Colonic mucosa (tissue), 4 donors: ENCODE data around the gene CMC1. TPM values are rescaled to one million over a fixed set of nuclear protein-coding genes. Genes with fewer than 3 reads are reported as not detected.

Experiments
- DNase-seq: peaks from one replicate; pipeline ENCODE4 v3.0.0-alpha.2; 2020
- H3K27ac ChIP-seq: fragments of 200-600 bp; one replicate; pipeline ENCODE4 v1.8.0; 2021
- H3K27me3 ChIP-seq: fragments of 200-600 bp; one replicate; pipeline ENCODE4 v1.8.0; 2021
- H3K36me3 ChIP-seq: fragments of 200-600 bp; one replicate; pipeline ENCODE4 v1.8.0; 2021
- H3K4me1 ChIP-seq: fragments of 200-600 bp; one replicate; pipeline ENCODE4 v1.8.0; 2021; ENCODE audit warnings: mild to moderate bottlenecking
- H3K4me3 ChIP-seq: fragments of 200-600 bp; one replicate; pipeline ENCODE4 v1.8.0; 2021
- H3K9ac ChIP-seq, 2 donors: one replicate each; pipeline ENCODE4 v1.7.0; 2013; ENCODE audit warnings: control low read depth in 2 of 2, low read depth in 2 of 2, low read length in 2 of 2
- H3K9me3 ChIP-seq: fragments of 200-600 bp; one replicate; pipeline ENCODE4 v1.8.0; 2021
- intact Hi-C: fragments of 100-400 bp; cut with DNase I; formaldehyde crosslinking; loops from one replicate; pipeline ENCODE4 v1.14.1; 2022
- total RNA-seq, 2 donors: library from RNA; stranded (reverse); fragmentation: NEBNext Ultra II Directional in 1 of 2; extraction: Animal tissue kit (Norgen Biotek cat#: 25700) in 1 of 2; gene quantifications; one replicate each; pipeline ENCODE4 v1.2.1, GENCODE V29; 2021
- TF ChIP-seq, protein P1 (sequence below): fragments of 200-600 bp; IDR thresholded peaks from one replicate; pipeline ENCODE4 v1.8.0; 2022; ENCODE audit warnings: antibody characterized with exemption, mild to moderate bottlenecking
- donor health status: healthy.
- donor health status: DM: no; HTN: no; CAD: no.
- donor health status: DM: no; HTN: no; CAD: no.

Gene CMC1
- total RNA-seq, 2 donors from 2014 or later = 29.7 to 41.5 TPM

DNA sequence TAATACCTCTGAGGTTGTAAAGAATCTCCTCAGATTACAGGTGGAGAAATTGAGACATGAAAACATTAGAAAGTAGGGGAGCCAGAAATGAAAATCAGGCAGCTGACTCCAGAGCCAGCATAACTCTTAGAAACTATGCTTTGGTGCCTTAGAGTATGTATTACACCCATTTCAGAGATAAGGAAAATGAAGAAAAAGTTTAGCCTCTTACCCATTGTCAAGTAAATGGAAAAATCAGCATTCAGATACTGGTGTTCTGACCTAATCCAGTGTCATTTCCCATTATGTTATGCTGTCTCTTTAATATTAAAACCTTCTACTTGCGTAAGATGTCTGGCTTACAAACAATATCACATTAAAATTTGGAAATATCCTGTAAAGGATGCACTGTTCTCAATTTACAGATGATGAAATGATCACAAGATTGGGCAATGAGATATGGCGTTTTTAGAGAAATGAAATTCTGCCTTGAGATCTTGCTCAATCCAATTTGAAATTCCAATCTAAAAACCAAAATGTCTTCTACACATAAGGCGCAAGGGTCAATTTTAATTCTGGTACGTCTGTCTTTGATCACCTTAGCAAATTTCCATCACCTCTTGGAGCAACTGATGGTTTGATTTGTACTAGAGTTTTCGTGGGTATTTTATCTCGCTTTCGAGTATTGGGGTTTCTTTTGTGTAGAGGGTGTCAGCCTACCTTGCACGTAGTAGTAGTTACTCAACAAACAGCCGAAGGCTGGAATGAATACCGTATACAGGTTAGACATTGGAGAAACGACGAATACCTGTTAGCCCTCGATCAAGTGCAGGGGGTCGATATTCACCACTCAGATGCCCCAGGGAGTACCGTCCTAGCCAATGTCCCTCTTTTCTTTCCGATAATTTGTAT lies 106.2 kb downstream of the CMC1 start:
- intact Hi-C loops = no loop called here
- TF ChIP-seq, protein P1, sequence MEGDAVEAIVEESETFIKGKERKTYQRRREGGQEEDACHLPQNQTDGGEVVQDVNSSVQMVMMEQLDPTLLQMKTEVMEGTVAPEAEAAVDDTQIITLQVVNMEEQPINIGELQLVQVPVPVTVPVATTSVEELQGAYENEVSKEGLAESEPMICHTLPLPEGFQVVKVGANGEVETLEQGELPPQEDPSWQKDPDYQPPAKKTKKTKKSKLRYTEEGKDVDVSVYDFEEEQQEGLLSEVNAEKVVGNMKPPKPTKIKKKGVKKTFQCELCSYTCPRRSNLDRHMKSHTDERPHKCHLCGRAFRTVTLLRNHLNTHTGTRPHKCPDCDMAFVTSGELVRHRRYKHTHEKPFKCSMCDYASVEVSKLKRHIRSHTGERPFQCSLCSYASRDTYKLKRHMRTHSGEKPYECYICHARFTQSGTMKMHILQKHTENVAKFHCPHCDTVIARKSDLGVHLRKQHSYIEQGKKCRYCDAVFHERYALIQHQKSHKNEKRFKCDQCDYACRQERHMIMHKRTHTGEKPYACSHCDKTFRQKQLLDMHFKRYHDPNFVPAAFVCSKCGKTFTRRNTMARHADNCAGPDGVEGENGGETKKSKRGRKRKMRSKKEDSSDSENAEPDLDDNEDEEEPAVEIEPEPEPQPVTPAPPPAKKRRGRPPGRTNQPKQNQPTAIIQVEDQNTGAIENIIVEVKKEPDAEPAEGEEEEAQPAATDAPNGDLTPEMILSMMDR = no peak
- no peaks in the 10 kb centered on the region for H3K36me3 ChIP-seq
- peak overlapping the region; percentile 99 for H3K27ac ChIP-seq
- H3K9ac ChIP-seq = peak overlapping the region; percentile 92 to 95
- H3K4me3 ChIP-seq = peak overlapping the region; percentile 85
- H3K9me3 ChIP-seq = no peaks in the 10 kb centered on the region
- no peak for DNase-seq
- H3K27me3 ChIP-seq = no peaks in the 10 kb centered on the region
- peaks cover 3% of the 10 kb centered on the region for H3K4me1 ChIP-seq

DNA sequence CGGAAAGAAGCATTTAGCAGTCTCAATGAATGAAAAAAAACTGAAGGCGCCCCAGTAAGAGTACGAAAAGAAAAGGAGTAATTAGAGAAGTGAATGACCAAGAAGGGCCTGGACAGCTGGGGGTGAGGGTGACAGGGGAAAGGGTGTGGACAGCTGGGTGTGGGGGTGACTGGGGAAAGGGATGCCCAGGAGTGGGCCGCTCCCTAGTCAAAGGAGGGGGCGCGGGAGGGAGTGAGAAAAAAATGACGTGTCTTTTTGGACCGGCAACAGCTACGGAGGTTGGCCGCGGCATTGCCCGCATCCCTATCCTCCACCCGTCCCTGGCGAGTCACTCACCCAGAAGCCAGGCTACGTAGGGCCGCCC lies 106.8 kb downstream of the CMC1 start:
- Histone ChIP-seq H3K4me1 (peaks cover 3% of the 10 kb centered on the region), H3K9me3 (no peaks in the 10 kb centered on the region), H3K27ac (peak overlapping the region; percentile 99), H3K27me3 (no peaks in the 10 kb centered on the region), H3K36me3 (no peaks in the 10 kb centered on the region), H3K4me3 (peak overlapping the region; percentile 85), H3K9ac (peak overlapping the region; percentile 92 to 95)
- TF ChIP-seq, protein P1 = no peak
- intact Hi-C loops = no loop called here
- no peak for DNase-seq

DNA sequence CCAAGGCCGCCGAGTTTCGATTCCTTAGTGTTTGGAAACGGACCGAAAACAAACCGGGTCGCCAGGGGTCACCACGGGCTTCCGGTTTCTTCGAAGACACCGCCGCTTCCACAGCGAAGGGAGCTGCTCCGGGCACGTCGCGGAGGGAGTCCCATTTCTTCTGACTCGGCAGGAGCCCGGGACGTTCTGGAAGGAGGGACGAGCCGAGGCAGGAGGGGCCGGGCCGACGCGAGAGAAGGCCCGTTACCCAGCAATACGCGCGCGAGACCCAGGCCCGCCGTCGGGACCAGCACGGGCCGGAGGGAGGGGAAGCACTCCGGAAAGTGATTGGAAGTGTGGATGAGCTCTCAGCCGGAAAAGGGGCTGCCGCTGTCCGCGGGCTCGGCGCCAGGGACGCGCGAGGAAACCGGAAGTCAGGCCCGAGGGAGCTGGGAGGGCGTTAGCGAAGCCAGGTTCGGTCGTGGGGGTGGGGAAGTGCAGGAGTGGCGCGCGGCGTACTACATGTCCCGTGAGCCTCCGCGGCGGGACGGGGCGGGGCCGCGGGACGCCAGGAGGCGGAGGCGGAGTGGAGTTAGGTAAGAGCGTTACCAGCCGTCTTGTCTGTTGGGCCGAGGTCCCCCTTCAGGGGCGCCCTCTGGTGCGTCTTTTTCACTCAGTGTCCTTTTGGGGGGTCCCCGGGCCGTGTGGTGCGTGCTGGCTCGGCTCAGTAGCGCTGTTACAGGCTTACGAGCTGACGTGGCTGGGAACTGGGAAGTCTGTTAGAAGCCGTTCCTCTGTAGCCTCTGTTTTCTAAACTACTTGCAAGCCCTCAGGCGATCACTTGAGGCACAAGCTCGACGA lies 107.4 kb downstream of the CMC1 start, which contains the start of the genes AZI2 and ZCWPW2:
AZI2 (minus strand) TSS at position 196 of the 840 bp plus-strand sequence. CDS start 8,207 bp downstream, outside the sequence.
ZCWPW2 (plus strand) TSS at position 93 of the 840 bp plus-strand sequence. CDS start 64,348 bp downstream, outside the sequence.
- peak; percentile 97 for DNase-seq
- H3K9ac ChIP-seq = peak within 1 kb of the TSS; percentile 92 to 95
- H3K36me3 ChIP-seq = no peaks in the 10 kb centered on the region
- H3K27me3 ChIP-seq = no peaks in the 10 kb centered on the region
- peaks cover 3% of the 10 kb centered on the region for H3K4me1 ChIP-seq
- peak within 1 kb of the TSS; percentile 99 for H3K27ac ChIP-seq
- TF ChIP-seq, protein P1 = no peak
- intact Hi-C loops = no loop called here
- peak within 1 kb of the TSS; percentile 85 for H3K4me3 ChIP-seq
- H3K9me3 ChIP-seq = no peaks in the 10 kb centered on the region

DNA sequence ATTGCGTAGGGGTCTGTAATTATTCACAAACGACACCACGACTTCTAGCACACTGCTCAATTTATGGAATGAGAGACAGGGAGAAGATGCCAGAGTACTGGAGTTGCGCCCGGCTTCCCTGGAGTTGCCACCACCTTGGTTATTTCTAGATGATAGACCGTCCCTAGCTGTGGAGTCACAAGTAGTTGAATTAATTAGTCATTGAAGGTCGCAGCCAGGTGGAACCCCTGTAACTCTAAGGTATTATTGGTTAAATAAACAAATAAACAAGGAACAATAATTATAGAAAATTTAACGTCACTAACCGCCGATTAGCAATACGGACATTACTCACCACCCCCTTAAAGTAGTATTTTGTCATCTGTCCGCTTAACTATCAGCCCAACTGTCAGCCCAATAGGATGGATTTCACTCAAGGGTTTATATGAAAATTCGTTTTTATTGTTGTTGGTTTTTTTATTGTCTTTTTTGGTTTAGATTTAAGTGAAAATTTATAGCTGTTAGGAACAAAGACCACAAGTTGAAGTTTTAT lies 108.1 kb downstream of the CMC1 start:
- no peak for DNase-seq
- Histone ChIP-seq H3K4me3 (peak overlapping the region; percentile 85), H3K9me3 (no peaks in the 10 kb centered on the region), H3K27ac (peak overlapping the region; percentile 99), H3K36me3 (no peaks in the 10 kb centered on the region), H3K4me1 (peaks cover 3% of the 10 kb centered on the region), H3K9ac (peak overlapping the region; percentile 92 to 95), H3K27me3 (no peaks in the 10 kb centered on the region)
- intact Hi-C loops = no loop called here
- TF ChIP-seq, protein P1 = no peak

Other genes starting within 250 kb of the CMC1 start
- 1 to 10 TPM in 1 of 2 donors, under 1 TPM in 1; 0.32 to 1.0 TPM for gene ZCWPW2, start 107.1 kb downstream of the CMC1 start, total RNA-seq
- gene AZI2, start 107.2 kb downstream of the CMC1 start, total RNA-seq = 10 to 100 TPM; 31.9 to 47.0 TPM